HCT116 (cell line): Measurements from ENCODE around the gene GCGR. TPM values are rescaled to one million over a fixed set of nuclear protein-coding genes. Genes with fewer than 3 reads are reported as not detected.

Source experiments
- ATAC-seq: fragments of 200-7000 bp; cut with Tn5 transposase; 2 replicates; pipeline ENCODE4 v1.9.1; 2020; ENCODE audit warnings: mild to moderate bottlenecking, moderate library complexity
- BruUV-seq: library from RNA; stranded (reverse); fragments of 400-500 nt; replicated peaks from 2 replicates; lab custom pipeline; 2021; lab: Mats Ljungman, UMichigan
- CTCF ChIA-PET: fragments of 300-600 bp; sonication (Branson Sonifier 250); formaldehyde crosslinking; loops from one replicate; lab custom pipeline; 2021; ENCODE audit warnings: antibody characterized with exemption; lab: Charles Lee
- POLR2A ChIA-PET: fragments of 300-600, 350-600 bp; sonication (Branson Sonifier 250); formaldehyde crosslinking; loops from one replicate; lab custom pipeline; 2021; ENCODE audit warnings: antibody characterized with exemption; lab: Charles Lee
- RAD21 ChIA-PET, 2 experiments: fragments of 300-600 bp; sonication (Branson Sonifier 250); formaldehyde crosslinking; loops; one replicate each; lab custom pipeline; 2023; ENCODE audit warnings: low total read pairs in 2 of 2; ENCODE audit not compliant: uncharacterized antibody in 2 of 2, unreplicated experiment in 2 of 2, low non-redundant PET in 1 of 2; lab: Charles Lee
- DNase-seq: peaks from one replicate; pipeline ENCODE4 v3.0.0-alpha.2; 2010; ENCODE audit warnings: low read depth, low spot score
- H2AFZ ChIP-seq: fragments of 200-600 bp; shearing (Covaris generic), sonication (generic); 2 replicates; pipeline ENCODE4 v1.6.1; 2017; ENCODE audit warnings: low read depth, mixed run types, mixed read lengths, antibody characterized with exemption, low read length; ENCODE audit not compliant: poor library complexity, severe bottlenecking
- H3K27ac ChIP-seq: 2 replicates; pipeline ENCODE4 v1.5.1; 2012; ENCODE audit warnings: low read depth, low read length
- H3K27me3 ChIP-seq: fragments of 200-600 bp; sonication (generic); 2 replicates; pipeline ENCODE4 v1.6.1; 2016; ENCODE audit warnings: mixed run types, low read length, mixed read lengths; ENCODE audit not compliant: insufficient read depth
- H3K36me3 ChIP-seq, 2 experiments: fragments of 200-500 bp in 1 of 2; fragments of 200-600 bp in 1 of 2; sonication (Bioruptor generic) in 1 of 2; sonication (generic) in 1 of 2; 2 replicates each; pipeline versions ENCODE4 v1.5.1 to v1.6.1; 2014 to 2016; ENCODE audit warnings: low read length in 2 of 2, inconsistent platforms in 1 of 2, mixed read lengths in 1 of 2, mixed run types in 1 of 2; ENCODE audit not compliant: insufficient read depth in 2 of 2, control insufficient read depth in 1 of 2
- H3K4me1 ChIP-seq, 2 experiments: fragments of 200-600 bp in 1 of 2; sonication (generic) in 1 of 2; 2 replicates each; pipeline versions ENCODE4 v1.5.1 to v1.6.1; 2012 to 2017; ENCODE audit warnings: low read length in 2 of 2, inconsistent platforms in 1 of 2, mild to moderate bottlenecking in 1 of 2, mixed read lengths in 1 of 2, mixed run types in 1 of 2, moderate library complexity in 1 of 2; ENCODE audit not compliant: insufficient read depth in 2 of 2, control insufficient read depth in 1 of 2
- H3K4me2 ChIP-seq: fragments of 200-600 bp; sonication (generic); 2 replicates; pipeline ENCODE4 v1.6.1; 2017; ENCODE audit warnings: mixed run types, low read length, mixed read lengths
- H3K4me3 ChIP-seq, 2 experiments: fragments of 200-600 bp in 1 of 2; sonication (generic) in 1 of 2; replicated peaks in 1 of 2; 2 replicates each; pipeline ENCODE4 v1.5.1; 2011 to 2016; ENCODE audit warnings: low read length in 2 of 2, control low read depth in 1 of 2, low read depth in 1 of 2, mild to moderate bottlenecking in 1 of 2, mixed read lengths in 1 of 2, mixed run types in 1 of 2
- H3K79me2 ChIP-seq: fragments of 200-600 bp; sonication (generic); 2 replicates; pipeline ENCODE4 v1.6.1; 2017; ENCODE audit warnings: mild to moderate bottlenecking, mixed run types, low read length, moderate library complexity, mixed read lengths; ENCODE audit not compliant: insufficient read depth
- H3K9ac ChIP-seq: fragments of 200-600 bp; sonication (generic); 2 replicates; pipeline ENCODE4 v1.6.1; 2016; ENCODE audit warnings: low read length, mixed read lengths
- H3K9me2 ChIP-seq: fragments of 200-600 bp; sonication (generic), shearing (Covaris generic); 2 replicates; pipeline ENCODE4 v1.6.1; 2017; ENCODE audit warnings: mixed run types, mild to moderate bottlenecking, moderate library complexity; ENCODE audit not compliant: insufficient read depth
- H3K9me3 ChIP-seq, 2 experiments: fragments of 200-500 bp in 1 of 2; fragments of 200-600 bp in 1 of 2; sonication (Bioruptor generic) in 1 of 2; sonication (generic) in 1 of 2; 2 replicates each; pipeline ENCODE4 v1.6.1; 2014 to 2017; ENCODE audit warnings: low read length in 2 of 2, mixed read lengths in 2 of 2, inconsistent platforms in 1 of 2, low read depth in 1 of 2, mild to moderate bottlenecking in 1 of 2, mixed run types in 1 of 2, moderate library complexity in 1 of 2; ENCODE audit not compliant: control insufficient read depth in 1 of 2, insufficient read depth in 1 of 2
- H4K20me1 ChIP-seq: fragments of 200-600 bp; sonication (generic), shearing (Covaris generic); 2 replicates; pipeline ENCODE4 v1.6.1; 2017; ENCODE audit warnings: mixed run types, mild to moderate bottlenecking, moderate library complexity; ENCODE audit not compliant: insufficient read depth
- CEBPB ChIP-seq: IDR thresholded peaks from 2 replicates; pipeline ENCODE4 v1.6.1; 2012; ENCODE audit warnings: low read depth
- EGR1 ChIP-seq: IDR thresholded peaks from 2 replicates; pipeline ENCODE4 v1.6.1; 2012; ENCODE audit warnings: low read depth
- ELF1 ChIP-seq: IDR thresholded peaks from 2 replicates; pipeline ENCODE4 v1.6.1; 2012; ENCODE audit warnings: low read depth, borderline replicate concordance
- POLR2AphosphoS5 ChIP-seq: IDR thresholded peaks from 2 replicates; pipeline ENCODE4 v1.6.1; 2011; ENCODE audit warnings: mild to moderate bottlenecking, low read depth, low read length, moderate library complexity
- RAD21 ChIP-seq: IDR thresholded peaks from 2 replicates; pipeline ENCODE4 v1.6.1; 2012; ENCODE audit warnings: low read depth, mild to moderate bottlenecking
- SRF ChIP-seq: IDR thresholded peaks from 2 replicates; pipeline ENCODE4 v1.6.1; 2012; ENCODE audit warnings: low read depth
- ZBTB33 ChIP-seq: IDR thresholded peaks from 2 replicates; pipeline ENCODE4 v1.6.1; 2011; ENCODE audit warnings: mild to moderate bottlenecking, low read length, moderate library complexity; ENCODE audit not compliant: insufficient replicate concordance; ENCODE audit errors: extremely low read depth
- ZFX ChIP-seq: fragments of 450-650 bp; IDR thresholded peaks from 2 replicates; pipeline ENCODE4 v1.6.1; 2017
- ZNF274 ChIP-seq: fragments of 200-500 bp; sonication (Bioruptor generic); IDR thresholded peaks from 2 replicates; pipeline ENCODE4 v1.6.1; 2014; ENCODE audit warnings: mild to moderate bottlenecking, low read depth, low read length, inconsistent platforms
- intact Hi-C: fragments of 100-400 bp; cut with micrococcal nuclease; formaldehyde crosslinking; loops from 2 replicates; pipeline ENCODE4 v1.10.0; 2022
- total RNA-seq: library from RNA; stranded (reverse); gene quantifications from one replicate; pipeline ENCODE4 v1.2.1, GENCODE V29; 2021; ENCODE audit not compliant: unreplicated experiment
- TF ChIP-seq, protein P1 (sequence below): IDR thresholded peaks from 2 replicates; pipeline ENCODE4 v1.6.1; 2012

Gene GCGR
- total RNA-seq, 1 experiment from 2014 or later: not detected

DNA sequence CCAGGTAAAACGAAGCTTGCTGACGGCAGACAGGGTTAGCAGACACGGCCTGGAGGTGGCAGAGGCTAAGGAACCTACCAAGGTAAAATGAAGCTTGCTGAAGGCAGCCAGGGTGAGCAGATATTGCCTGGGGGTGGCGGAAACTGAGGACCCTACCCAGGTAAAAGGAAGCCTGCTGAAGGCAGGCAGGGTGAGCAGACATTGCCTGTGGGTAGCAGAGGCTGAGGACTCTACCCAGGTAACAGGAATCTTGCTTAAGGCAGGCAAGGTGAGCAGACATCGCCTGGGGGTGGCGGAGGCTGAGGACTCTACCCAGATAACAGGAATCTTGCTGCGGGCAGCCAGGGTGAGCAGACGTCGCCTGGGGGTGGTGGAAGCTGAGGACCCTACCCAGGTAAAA is 2.6 kb upstream of the GCGR start:
- no peak for ATAC-seq
- H3K4me1 ChIP-seq: peaks cover 0 to 6% of the 10 kb centered on the region in 2 experiments; a peak in 2 of 4 replicates
- POLR2A ChIA-PET: no interaction called here
- H4K20me1 ChIP-seq: no peaks in the 10 kb centered on the region
- no peaks in the 10 kb centered on the region for H3K9me2 ChIP-seq
- H3K27me3 ChIP-seq: no peaks in the 10 kb centered on the region; the same call in 1 of the 2 replicates
- H3K4me2 ChIP-seq: no peak overlapping the region
- H3K4me3 ChIP-seq: no peak overlapping the region
- no peaks in the 10 kb centered on the region for H3K36me3 ChIP-seq
- no peak for DNase-seq
- no peak overlapping the region for H2AFZ ChIP-seq
- no peak overlapping the region for H3K9ac ChIP-seq
- H3K27ac ChIP-seq: no peak overlapping the region
- intact Hi-C loops: no loop called here
- CTCF ChIA-PET: no interaction called here
- no peaks in the 10 kb centered on the region for H3K79me2 ChIP-seq
- TF ChIP-seq ZBTB33 (no peak), SRF (no peak), EGR1 (no peak), RAD21 (no peak), ELF1 (no peak), CEBPB (no peak), POLR2AphosphoS5 (no peak), ZFX (no peak), ZNF274 (no peak)
- TF ChIP-seq, protein P1, sequence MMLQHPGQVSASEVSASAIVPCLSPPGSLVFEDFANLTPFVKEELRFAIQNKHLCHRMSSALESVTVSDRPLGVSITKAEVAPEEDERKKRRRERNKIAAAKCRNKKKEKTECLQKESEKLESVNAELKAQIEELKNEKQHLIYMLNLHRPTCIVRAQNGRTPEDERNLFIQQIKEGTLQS: no peak
- TF ChIP-seq, all 23 proteins: peak for 0
- no TSS peak for BruUV-seq
- no peaks in the 10 kb centered on the region for H3K9me3 ChIP-seq
- RAD21 ChIA-PET: no interaction called here
